ENCODE data around the gene HNRNPK.

DNA sequence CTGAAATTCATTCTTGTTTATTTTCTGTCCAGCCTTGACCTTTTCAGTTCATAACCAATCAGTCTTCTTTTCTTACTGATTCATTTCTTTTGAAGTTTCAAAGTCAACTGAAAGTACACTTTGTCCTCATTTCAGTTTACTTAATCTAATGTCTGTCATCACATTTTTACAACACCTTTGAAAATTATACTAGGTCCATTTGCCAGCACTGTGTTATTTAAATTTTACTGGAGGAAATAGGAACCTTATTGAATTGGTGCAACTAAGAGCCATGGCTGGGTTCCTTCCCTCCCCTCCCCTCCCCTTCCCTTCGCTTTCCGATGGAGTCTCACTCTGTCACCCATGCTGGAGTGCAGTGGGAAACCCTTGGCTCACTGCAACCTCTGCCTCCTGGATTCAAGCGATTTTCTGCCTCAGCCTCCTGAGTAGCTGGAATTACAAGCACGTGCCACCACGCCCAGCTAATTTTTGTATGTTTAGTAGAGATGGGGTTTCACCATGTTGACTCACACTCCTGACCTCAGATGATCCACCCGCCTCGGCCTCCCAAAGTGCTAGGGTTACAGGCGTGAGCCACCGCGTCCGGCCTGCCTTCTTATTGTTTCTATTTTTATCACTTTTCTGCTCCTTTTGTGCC, 6.9 kb upstream of the HNRNPK start:
- TF ChIP-seq, protein P1, sequence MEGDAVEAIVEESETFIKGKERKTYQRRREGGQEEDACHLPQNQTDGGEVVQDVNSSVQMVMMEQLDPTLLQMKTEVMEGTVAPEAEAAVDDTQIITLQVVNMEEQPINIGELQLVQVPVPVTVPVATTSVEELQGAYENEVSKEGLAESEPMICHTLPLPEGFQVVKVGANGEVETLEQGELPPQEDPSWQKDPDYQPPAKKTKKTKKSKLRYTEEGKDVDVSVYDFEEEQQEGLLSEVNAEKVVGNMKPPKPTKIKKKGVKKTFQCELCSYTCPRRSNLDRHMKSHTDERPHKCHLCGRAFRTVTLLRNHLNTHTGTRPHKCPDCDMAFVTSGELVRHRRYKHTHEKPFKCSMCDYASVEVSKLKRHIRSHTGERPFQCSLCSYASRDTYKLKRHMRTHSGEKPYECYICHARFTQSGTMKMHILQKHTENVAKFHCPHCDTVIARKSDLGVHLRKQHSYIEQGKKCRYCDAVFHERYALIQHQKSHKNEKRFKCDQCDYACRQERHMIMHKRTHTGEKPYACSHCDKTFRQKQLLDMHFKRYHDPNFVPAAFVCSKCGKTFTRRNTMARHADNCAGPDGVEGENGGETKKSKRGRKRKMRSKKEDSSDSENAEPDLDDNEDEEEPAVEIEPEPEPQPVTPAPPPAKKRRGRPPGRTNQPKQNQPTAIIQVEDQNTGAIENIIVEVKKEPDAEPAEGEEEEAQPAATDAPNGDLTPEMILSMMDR (IDR thresholded peaks at IDR 0.05): no peak
- peak; percentile 60 for TF ChIP-seq POLR2AphosphoS5 (IDR thresholded peaks at IDR 0.05)
- TF ChIP-seq POLR2A (IDR thresholded peaks at IDR 0.05): no peak
